ENCODE data around the gene SLC13A1.

Gene SLC13A1

DNA sequence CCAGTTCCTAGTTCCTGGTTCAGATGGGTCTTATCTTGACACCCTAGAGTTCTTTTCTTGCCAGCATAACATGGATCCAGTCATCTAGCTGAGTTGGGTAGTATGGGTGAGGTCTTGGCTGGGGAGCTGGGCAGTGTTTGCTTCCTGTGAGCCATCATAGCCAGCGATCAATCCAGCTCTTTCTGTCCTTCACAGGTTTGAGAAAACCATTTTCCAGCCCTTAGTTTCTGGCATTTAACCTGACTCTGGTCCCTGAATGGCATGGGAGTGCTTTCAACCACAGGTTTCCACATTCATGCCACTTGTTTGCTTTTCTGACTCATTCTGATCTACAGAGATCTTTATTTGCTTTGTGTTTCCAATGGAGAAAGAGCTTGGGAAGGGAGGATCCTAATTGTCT is 8.6 kb downstream of the SLC13A1 start:
- Mint-ChIP-seq H3K27me3 (ENCODE audit: low read depth) (no peaks in the 10 kb centered on the region), H3K4me1 (no peaks in the 10 kb centered on the region), H3K36me3 (ENCODE audit: low read depth) (no peaks in the 10 kb centered on the region), H3K9me3 (peaks cover 2% of the 10 kb centered on the region), H3K27ac (no peak overlapping the region), H3K4me3 (no peak overlapping the region)
- TF ChIP-seq, protein P1, sequence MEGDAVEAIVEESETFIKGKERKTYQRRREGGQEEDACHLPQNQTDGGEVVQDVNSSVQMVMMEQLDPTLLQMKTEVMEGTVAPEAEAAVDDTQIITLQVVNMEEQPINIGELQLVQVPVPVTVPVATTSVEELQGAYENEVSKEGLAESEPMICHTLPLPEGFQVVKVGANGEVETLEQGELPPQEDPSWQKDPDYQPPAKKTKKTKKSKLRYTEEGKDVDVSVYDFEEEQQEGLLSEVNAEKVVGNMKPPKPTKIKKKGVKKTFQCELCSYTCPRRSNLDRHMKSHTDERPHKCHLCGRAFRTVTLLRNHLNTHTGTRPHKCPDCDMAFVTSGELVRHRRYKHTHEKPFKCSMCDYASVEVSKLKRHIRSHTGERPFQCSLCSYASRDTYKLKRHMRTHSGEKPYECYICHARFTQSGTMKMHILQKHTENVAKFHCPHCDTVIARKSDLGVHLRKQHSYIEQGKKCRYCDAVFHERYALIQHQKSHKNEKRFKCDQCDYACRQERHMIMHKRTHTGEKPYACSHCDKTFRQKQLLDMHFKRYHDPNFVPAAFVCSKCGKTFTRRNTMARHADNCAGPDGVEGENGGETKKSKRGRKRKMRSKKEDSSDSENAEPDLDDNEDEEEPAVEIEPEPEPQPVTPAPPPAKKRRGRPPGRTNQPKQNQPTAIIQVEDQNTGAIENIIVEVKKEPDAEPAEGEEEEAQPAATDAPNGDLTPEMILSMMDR (IDR thresholded peaks at IDR 0.05; ENCODE audit: unreplicated experiment in 3 of 3) = no peak

- no peaks in the 10 kb centered on the region for H3K4me1 Mint-ChIP-seq
- peaks cover 6% of the 10 kb centered on the region for H3K9me3 Mint-ChIP-seq
- no peak overlapping the region for H3K27ac Mint-ChIP-seq
- no peaks in the 10 kb centered on the region for H3K36me3 Mint-ChIP-seq (ENCODE audit: low read depth)
- H3K27me3 Mint-ChIP-seq (ENCODE audit: low read depth) = no peaks in the 10 kb centered on the region
- H3K4me3 Mint-ChIP-seq = no peak overlapping the region
- TF ChIP-seq, protein P1 (IDR thresholded peaks at IDR 0.05; ENCODE audit: unreplicated experiment in 3 of 3) = no peak
Measured at GRCh38 chr7:123190109-123190831, 9.5 kb downstream of the SLC13A1 start.

GRCh38 chr7:123185756-123186155 is 14.0 kb downstream of the SLC13A1 start:
- Mint-ChIP-seq H3K36me3 (ENCODE audit: low read depth) (no peaks in the 10 kb centered on the region), H3K4me1 (no peaks in the 10 kb centered on the region), H3K9me3 (peaks cover 6% of the 10 kb centered on the region), H3K27ac (no peak overlapping the region), H3K27me3 (ENCODE audit: low read depth) (no peaks in the 10 kb centered on the region), H3K4me3 (no peak overlapping the region)
- TF ChIP-seq, protein P1 (IDR thresholded peaks at IDR 0.05; ENCODE audit: unreplicated experiment in 3 of 3) = no peak

DNA sequence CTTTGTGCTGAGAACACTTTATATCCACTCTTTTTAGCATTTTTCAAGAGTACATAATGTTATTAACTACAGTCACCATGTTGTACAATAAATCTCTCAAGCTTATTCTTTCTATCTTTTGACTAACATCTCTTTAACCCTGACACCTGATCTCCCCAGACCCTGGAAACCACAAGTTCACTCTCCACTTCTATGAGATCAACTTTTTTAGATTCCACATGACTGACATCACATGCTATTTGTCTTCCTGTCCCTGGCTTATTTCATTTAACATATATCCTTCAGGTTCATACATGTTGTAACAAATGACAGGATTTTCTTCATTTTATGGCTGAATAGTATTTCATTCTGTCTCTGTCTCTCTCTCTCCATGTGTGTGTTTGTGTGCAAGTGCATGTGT is 15.5 kb downstream of the SLC13A1 start:
- Mint-ChIP-seq H3K9me3 (peaks cover 6% of the 10 kb centered on the region), H3K27ac (no peak overlapping the region), H3K4me3 (no peak overlapping the region), H3K36me3 (ENCODE audit: low read depth) (no peaks in the 10 kb centered on the region), H3K4me1 (no peaks in the 10 kb centered on the region), H3K27me3 (ENCODE audit: low read depth) (no peaks in the 10 kb centered on the region)
- TF ChIP-seq, protein P1 (IDR thresholded peaks at IDR 0.05; ENCODE audit: unreplicated experiment in 3 of 3) = no peak

- Mint-ChIP-seq H3K4me1 (no peaks in the 10 kb centered on the region), H3K27me3 (ENCODE audit: low read depth) (no peaks in the 10 kb centered on the region), H3K9me3 (peaks cover 6% of the 10 kb centered on the region), H3K4me3 (no peak overlapping the region), H3K27ac (no peak overlapping the region), H3K36me3 (ENCODE audit: low read depth) (no peaks in the 10 kb centered on the region)
- TF ChIP-seq, protein P1 (IDR thresholded peaks at IDR 0.05; ENCODE audit: unreplicated experiment in 3 of 3) = no peak
Measured at GRCh38 chr7:123183431-123183830, 16.3 kb downstream of the SLC13A1 start.

GRCh38 chr7:123177442-123177841 is 22.3 kb downstream of the SLC13A1 start:
- Mint-ChIP-seq H3K4me1 (no peaks in the 10 kb centered on the region), H3K36me3 (ENCODE audit: low read depth) (no peaks in the 10 kb centered on the region), H3K27ac (no peak overlapping the region), H3K4me3 (no peak overlapping the region), H3K9me3 (no peaks in the 10 kb centered on the region), H3K27me3 (ENCODE audit: low read depth) (no peaks in the 10 kb centered on the region)
- TF ChIP-seq, protein P1 (IDR thresholded peaks at IDR 0.05; ENCODE audit: unreplicated experiment in 3 of 3) = no peak
